ENCODE measurements around the gene FOXJ2. TPM values are rescaled to one million over a fixed set of nuclear protein-coding genes. Genes with fewer than 3 reads are reported as not detected.

Gene FOXJ2
- total RNA-seq, 1 experiment from 2014 or later, result 7.0 TPM

Other genes with a start within 250 kb of the FOXJ2 start
- gene NANOG, start 243.3 kb upstream of the FOXJ2 start, total RNA-seq (2014; rRNA removed; shearing (Covaris generic)), result not detected in 2 replicates
- gene SLC2A14, start 159.8 kb upstream of the FOXJ2 start, total RNA-seq (2014; rRNA removed; shearing (Covaris generic)), result 0.10 and 0.12 TPM in 2 replicates
- 20.1 and 20.6 TPM in 2 replicates for gene SLC2A3, start 96.5 kb upstream of the FOXJ2 start, total RNA-seq (2014; rRNA removed; shearing (Covaris generic))
- gene C3AR1, start 33.6 kb downstream of the FOXJ2 start, total RNA-seq (2014; rRNA removed; shearing (Covaris generic)), result 0.39 and 1.2 TPM in 2 replicates
- gene NECAP1, start 49.6 kb downstream of the FOXJ2 start, total RNA-seq (2014; rRNA removed; shearing (Covaris generic)), result 25.7 and 30.8 TPM in 2 replicates
- gene CLEC4A, start 90.9 kb downstream of the FOXJ2 start, total RNA-seq (2014; rRNA removed; shearing (Covaris generic)), result 0.48 TPM in 1 of 2 replicates, not detected in the other
- gene ZNF705A, start 124.3 kb downstream of the FOXJ2 start, total RNA-seq (2014; rRNA removed; shearing (Covaris generic)), result not detected in 2 replicates
- gene FAM90A1, start 194.9 kb downstream of the FOXJ2 start, total RNA-seq (2014; rRNA removed; shearing (Covaris generic)), result not detected in 2 replicates